ENCODE results near the gene KCNJ6.

DNA sequence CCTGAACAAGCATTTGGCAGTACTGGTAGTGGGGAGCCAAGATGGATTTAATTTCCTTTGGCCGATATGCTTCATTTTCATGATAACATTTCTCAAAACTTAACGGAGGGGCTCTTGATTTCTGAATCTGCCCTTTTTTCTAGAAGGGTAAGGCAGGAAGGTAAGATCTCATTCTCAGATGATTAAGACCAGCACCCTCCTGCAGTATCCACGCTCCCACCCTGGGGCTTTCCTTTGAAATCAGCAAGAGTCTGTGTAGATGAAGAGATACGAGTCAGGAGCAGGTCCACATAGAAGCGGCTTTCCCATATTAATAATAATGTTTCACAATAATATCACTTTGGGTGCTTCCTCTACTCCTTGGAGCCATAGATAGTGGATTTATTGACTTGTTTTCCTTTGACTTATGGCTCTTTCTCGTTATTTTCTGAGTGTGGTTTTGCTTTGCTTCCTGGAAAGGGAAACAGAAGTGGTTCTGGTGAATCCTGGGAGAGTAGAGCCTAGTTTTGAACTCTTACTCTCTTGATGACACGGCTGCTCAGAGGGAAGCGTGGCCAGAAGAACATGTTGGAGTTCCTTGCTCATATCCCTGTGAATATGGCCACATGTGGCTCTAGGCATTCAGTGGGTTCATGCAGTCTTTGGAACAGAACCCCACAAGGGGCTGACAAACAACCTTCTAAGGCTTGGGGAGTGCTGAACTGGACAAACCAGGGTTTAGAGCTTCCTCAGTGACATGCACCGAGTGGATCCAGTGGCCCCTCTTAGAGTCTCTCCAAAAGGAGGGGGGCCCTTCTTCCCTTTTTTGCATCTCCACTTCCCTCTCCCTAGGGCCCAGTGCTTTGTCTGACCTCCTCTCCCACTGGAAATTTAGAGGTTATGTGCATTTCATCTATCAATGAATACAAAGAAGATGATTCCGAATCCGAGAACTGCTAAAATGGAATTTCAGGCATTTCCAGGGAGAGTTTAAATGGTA, 354.0 kb downstream of the KCNJ6 start:
- TF ChIP-seq RBM15 (IDR thresholded peaks at IDR 0.05; ENCODE audit: insufficient read depth, low read length) (no peak), KLF6 (CRISPR knock-in tag; IDR thresholded peaks at IDR 0.05; ENCODE audit: borderline replicate concordance) (no peak), CUX1 (CRISPR knock-in tag; IDR thresholded peaks at IDR 0.05) (no peak)

All from K562 (cell line).